Hematopoietic multipotent progenitor cell treated with erythropoietin and hydrocortisone succinate and interleukin-3 and kit ligand, for 15 days (in vitro differentiated cells): ENCODE measurements around the gene SNRNP27.
A peak's percentile ranks its signal among the peaks of the same experiment; 100 is the strongest.
"Not testable (repeated sequence)": the region's sequence is repeated elsewhere in the genome, so short reads cannot be mapped to it uniquely, and the experiment has no call there.

Source experiments
- DNase-seq: peaks from one replicate; pipeline ENCODE4 v3.0.0-alpha.2; 2015; ENCODE audit warnings: low spot score

SNRNP27 gene

DNA sequence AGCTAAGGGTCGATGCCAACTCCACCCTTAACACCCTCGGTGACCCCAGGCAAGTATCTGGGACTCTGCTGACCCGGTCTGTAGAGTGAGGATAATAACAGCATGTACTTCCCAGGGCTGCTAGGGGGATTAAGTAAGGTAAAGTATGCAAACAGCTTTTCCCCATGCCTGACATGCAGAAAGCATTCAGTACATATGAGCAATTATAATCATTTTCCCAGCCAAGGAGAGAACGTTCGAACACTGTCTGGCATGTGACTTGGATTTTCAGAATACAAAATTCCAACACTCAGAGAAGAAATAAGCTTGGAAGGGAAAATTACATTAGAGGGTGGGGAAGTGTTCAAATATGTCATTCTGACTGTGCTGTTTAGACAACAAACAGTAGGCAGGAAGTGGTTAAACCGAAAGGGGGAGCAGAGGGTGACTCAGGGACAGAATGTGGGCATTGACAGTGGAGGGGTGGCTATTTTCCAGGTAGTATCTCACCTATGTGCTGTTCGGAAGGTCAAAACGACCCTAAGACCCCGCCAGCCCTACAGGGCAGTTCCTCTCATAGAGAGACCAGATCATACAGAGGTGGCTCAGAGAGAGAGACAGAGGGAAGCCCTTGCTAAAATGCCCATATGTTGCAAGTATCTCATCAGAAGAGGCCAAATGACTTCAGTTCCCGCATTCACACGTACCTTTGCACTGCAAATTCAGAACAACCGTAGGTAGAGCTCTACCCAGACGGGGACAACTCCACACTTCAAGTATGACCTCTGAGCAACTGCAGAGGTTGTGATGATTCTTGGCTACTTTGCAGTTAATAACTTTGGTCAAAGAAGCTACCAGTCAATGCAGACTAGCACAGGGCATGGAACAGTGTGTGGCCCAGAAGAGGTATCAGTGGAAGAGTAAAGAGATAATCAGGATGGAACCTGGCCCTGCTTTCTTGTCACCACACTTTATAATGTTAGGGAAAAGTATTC lies 52.9 kb downstream of the SNRNP27 start:
- peak; percentile 29 for DNase-seq

DNA sequence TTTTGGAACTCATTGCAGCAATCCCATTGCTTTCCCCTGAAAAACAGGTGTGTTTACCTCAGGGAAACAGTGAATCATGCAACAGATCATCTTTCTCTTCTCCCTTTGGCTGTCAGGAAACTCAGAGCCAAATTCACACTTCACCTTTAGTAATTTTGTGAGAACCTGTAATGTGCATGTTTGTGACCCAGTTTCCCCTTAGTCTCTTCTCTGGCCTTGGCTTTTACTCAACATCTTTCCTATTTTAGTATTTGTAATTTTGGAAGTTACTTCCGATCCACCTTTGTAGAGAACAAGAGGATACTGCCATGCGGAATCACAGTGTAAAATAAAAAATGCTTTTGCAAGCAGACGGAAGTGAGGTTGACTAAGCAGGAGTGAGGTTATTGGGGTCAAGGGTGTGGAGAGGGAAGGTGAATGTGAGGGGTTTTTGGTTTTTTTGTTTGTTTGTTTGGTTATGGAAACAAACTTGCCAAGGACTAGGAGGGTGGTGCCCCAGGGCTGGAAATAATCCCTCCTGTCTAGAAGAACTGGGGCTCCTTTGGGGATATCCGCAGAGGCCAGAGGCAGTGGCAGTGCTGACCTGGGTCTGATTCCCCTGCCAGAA lies 53.7 kb downstream of the SNRNP27 start:
- no peak for DNase-seq

DNA sequence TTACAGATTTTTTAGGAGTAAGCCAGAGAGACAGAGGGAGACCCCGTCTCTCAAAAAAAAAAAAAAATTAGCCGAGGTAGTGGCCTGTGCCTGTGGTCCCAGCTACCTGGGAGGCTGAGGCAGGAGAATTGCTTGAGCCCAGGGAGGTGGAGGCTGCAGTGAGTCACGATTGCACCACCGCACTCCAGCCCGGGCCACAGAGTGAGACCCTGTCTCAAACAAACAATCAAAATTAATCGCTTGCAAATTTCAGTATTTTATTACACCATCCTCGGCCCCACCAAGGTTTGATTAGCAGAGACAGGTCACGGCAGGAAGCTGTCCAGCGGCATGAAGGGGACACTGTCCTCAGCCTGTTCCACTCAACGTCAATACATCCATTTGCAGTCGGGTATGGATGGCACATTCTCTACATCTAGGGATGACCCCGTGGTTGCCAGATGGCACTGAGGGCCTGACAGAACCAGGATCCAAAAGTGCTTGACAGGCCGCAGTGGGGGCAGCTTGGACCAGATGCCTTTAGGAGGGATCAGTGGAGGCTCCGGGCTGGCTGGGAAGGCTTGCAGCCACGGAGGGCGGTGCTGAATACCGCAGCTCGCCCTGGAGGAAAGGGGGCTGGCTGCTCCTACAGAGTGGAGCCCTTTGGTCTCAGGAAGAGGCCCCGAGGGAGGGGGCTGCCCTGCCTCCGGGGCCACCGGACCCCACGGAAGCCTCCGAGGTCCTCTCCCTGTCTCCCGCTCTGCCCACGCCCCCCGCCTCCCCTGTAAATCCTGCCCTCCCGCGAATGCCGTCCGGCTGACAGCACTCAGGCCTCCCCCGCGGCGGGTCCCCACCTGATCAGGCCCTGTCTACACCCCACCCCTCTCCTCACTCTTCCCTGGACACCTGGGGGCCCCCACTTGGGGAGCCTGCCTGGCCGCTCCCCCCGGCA lies 54.5 kb downstream of the SNRNP27 start:
- DNase-seq = no peak

DNA sequence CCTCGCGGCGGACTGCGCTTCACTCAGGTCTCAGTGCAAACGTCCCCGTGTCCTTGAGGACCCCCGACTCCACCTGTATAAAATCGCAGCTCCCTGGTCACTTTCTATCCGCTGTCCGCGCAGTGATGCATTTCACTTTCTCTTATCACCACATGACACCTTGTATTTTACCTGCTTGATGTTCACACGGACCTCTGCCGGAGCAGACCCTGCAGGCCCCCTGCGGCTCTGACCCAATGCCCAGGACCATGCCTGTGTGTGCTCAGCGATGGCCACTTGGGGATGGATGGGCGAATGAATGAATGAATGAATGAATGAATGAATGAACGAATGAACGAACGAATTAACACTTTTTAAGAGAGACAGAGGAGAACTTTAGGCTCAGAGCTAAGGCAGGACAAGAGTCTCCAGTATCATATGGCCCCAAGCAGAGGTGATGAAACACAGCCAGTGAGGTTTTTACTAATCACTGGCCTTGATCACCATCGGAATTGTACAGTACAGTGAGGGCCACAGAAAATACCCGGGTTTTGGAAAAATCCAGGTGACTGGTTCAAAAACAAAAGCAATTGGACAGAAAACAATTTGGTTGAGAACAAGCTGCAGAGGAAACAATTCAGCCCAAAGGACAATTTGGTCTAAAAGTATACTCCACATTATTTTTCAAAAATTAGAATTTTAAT lies 55.3 kb downstream of the SNRNP27 start:
- no peak for DNase-seq

DNA sequence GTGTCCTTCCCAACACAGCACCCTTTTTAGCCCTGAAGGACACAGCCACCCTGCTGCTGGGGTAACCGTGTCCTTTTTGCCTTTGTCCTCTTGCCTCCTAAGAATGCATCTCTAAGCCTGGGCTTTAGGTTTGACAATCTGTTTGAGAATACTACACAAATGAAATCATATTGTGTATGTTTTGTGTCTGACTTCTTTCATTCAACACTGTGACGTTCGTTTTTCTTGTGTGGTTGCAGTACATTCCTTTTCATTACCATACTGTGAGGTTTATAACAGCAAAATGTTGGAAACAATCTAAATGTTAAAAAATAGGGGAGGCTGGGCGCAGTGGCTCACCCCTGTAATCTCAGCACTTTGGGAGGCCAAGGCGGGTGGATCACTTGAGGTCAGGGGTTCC lies 56.5 kb downstream of the SNRNP27 start:
- no peak for DNase-seq

DNA sequence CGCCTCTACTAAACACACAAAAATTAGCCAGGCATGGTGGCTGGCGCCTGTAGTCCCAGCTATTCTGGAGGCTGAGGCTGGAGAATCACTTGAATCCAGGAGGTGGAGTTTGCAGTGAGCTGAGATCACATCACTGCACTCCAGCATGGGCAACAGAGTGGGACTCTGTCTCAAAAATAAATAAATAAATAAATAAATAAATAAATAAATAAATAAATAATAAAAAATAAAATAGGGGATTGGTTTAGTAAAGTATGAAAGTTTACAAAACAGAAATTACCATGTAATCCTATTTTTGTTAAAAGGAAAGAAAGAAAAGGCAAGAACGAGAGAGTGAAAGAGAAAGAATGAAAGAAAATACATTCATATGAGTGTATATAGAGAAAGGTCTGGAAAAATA lies 56.9 kb downstream of the SNRNP27 start:
- not testable (repeated sequence) for DNase-seq

DNA sequence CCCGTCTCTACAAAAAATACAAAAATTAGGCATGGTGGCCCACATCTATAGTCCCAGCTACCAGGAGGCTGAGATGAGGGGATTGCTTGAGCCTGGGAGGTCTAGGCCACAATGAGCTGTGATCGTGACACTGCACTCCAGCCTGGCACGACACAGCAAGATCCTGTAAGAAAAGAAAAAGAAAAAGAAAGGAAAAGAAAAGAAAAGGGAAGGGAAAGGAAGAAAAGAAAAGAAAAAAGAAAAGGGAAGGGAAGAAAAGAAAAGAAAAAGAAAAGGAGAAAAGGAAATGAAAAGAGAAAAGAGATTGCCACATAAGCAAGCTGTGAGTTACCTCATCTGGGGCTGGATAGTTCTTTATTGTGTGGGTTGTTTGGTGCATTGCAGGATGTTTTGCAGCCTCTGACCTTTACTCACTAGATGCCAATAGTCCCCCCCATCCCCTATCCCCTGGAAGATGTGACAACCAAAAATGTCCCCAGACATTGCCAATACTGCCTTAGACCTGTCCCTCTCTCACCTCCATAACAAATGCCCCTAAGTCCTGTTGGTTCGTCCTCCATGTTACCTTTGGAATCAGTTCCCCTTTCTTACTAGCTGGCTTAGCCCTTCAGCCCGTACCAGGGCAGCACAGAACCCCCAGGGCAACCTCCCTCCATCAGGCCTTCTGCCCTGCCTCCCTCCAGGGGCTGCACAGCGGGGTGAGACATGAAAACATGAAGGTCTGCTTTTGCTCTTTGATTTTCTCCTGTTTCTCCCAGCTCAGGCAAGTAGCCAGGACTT lies 58.8 kb downstream of the SNRNP27 start:
- no peak for DNase-seq

DNA sequence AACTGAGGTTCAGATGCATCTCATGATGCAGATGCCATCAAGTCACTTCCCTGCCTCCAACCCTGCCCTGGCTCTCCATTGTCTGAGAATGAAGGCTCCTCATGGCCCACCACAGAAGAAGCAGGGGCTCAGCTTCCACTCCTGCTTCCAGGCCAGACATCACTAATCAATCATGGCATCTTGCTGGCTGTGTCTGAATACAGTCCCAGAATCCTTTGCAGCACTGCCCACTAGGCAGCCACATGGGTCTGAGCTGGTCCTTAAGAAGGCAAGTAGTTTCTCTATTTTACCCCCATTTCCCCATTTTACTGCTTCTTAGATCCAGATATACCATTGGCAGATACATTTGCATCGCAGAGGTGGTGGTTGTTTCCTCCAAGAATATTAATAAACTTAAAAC lies 60.3 kb downstream of the SNRNP27 start:
- no peak for DNase-seq
